ENCODE measurements around the gene CALCOCO2. TPM values are rescaled to one million over a fixed set of nuclear protein-coding genes. Genes with fewer than 3 reads are reported as not detected.

CALCOCO2 gene
- total RNA-seq, 4 donors from 2014 or later = 141 to 292 (median 207) TPM

GRCh38 chr17:48812001-48812400, 18.8 kb upstream of the CALCOCO2 start:
- H3K9me3 ChIP-seq = no peaks in the 10 kb centered on the region
- in situ Hi-C loops (cut with MboI; ENCODE audit: low pct_ligation_motif_present in 1 of 4, low pct_unique_long_range_greater_than_20kb in 1 of 4, low sequenced_read_pairs in 3 of 4) = no loop called here
- DNase-seq = no peak
- 50% methylated on average over 3 of the region's 3 CpGs; no CpG with 5 or more reads in 1 of the 2 donors for WGBS, 2 donors (ENCODE audit: low coverage in 1 of 2)
- no peaks in the 10 kb centered on the region for H3K36me3 ChIP-seq
- intact Hi-C loops (cut with DNase I; ENCODE audit: low total_unique reads) = no loop called here
- H3K27ac ChIP-seq = peak overlapping the region; percentile 59 to 85 (median 64)
- peaks cover 0 to 65% (median 29%) of the 10 kb centered on the region in 4 donors for H3K4me1 ChIP-seq
- no peaks in the 10 kb centered on the region for H3K27me3 ChIP-seq
- TF ChIP-seq POLR2AphosphoS5 (IDR thresholded peaks at IDR 0.05) (peak in 1 of 3 donors; percentile 26), POLR2A (IDR thresholded peaks at IDR 0.05) (no peak)
- H3K4me3 ChIP-seq = no peak overlapping the region

- no peaks in the 10 kb centered on the region for H3K27me3 ChIP-seq
- peak; percentile 74 to 89 (median 85) for TF ChIP-seq CTCF (IDR thresholded peaks at IDR 0.05)
- TF ChIP-seq POLR2AphosphoS5 (IDR thresholded peaks at IDR 0.05) = no peak
- no peak for TF ChIP-seq EP300 (IDR thresholded peaks at IDR 0.05; ENCODE audit: low read depth)
- TF ChIP-seq POLR2A (IDR thresholded peaks at IDR 0.05) = no peak
- H3K36me3 ChIP-seq = no peaks in the 10 kb centered on the region
- no peaks in the 10 kb centered on the region for H3K9me3 ChIP-seq
- H3K4me1 ChIP-seq = peaks cover 5 to 52% (median 29%) of the 10 kb centered on the region in 4 donors
- H3K27ac ChIP-seq = no peak overlapping the region
- peak; percentile 73 for DNase-seq
- WGBS, 2 donors (ENCODE audit: low coverage in 1 of 2) = 33 to 38% methylated on average over 7 of the region's 7 CpGs
- intact Hi-C loops (cut with DNase I; ENCODE audit: low total_unique reads) (loop anchor here (2.0 kb wide), 1 partner anchor 64 kb away; no protein-coding TSS in a partner anchor), in situ Hi-C loops (cut with MboI; ENCODE audit: low pct_ligation_motif_present in 1 of 4, low pct_unique_long_range_greater_than_20kb in 1 of 4, low sequenced_read_pairs in 3 of 4) (no loop called here)
- H3K4me3 ChIP-seq = no peak overlapping the region
Observed at GRCh38 chr17:48814504-48814903, 16.3 kb upstream of the CALCOCO2 start.

DNA sequence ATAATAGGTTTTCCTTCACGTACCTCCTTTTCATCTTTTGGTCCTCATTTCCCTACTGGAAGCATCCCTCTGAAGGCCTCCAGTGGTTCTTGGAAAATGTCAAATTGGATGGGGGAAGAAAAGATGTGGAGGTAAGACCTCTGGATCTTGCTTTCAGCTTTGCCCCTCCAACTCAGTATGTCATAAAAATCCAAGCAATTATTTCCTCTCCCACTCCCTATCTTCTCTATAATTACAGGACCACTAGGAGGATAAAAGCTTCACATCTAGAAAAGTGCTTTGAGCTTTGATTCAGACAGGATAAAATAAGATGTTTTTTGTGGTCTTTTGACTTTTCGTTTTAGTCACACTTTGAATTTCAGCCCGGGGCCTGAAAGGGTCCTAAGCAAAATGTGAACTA, 15.5 kb upstream of the CALCOCO2 start:
- Histone ChIP-seq H3K9me3 (no peaks in the 10 kb centered on the region), H3K36me3 (no peaks in the 10 kb centered on the region), H3K27ac (no peak overlapping the region), H3K4me1 (peaks cover 5 to 46% (median 27%) of the 10 kb centered on the region in 4 donors), H3K27me3 (peaks cover 6% of the 10 kb centered on the region), H3K4me3 (no peak overlapping the region)
- no peak for DNase-seq
- TF ChIP-seq POLR2A (IDR thresholded peaks at IDR 0.05) = no peak
- WGBS, 2 donors (ENCODE audit: low coverage in 1 of 2) = 71 to 77% methylated on average over 3 of the region's 3 CpGs
- in situ Hi-C loops (cut with MboI; ENCODE audit: low pct_ligation_motif_present in 1 of 4, low pct_unique_long_range_greater_than_20kb in 1 of 4, low sequenced_read_pairs in 3 of 4) = no loop called here
- intact Hi-C loops (cut with DNase I; ENCODE audit: low total_unique reads) = loop anchor here (2.0 kb wide), 1 partner anchor 63 kb away; no protein-coding TSS in a partner anchor

GRCh38 chr17:48816438-48816773, 14.4 kb upstream of the CALCOCO2 start:
- intact Hi-C loops (cut with DNase I; ENCODE audit: low total_unique reads) (no loop called here), in situ Hi-C loops (cut with MboI; ENCODE audit: low pct_ligation_motif_present in 1 of 4, low pct_unique_long_range_greater_than_20kb in 1 of 4, low sequenced_read_pairs in 3 of 4) (no loop called here)
- Histone ChIP-seq H3K4me3 (peak overlapping the region; percentile 9 to 51 (median 28)), H3K27ac (peak overlapping the region; percentile 44 to 73 (median 65)), H3K27me3 (peaks cover 6% of the 10 kb centered on the region), H3K36me3 (no peaks in the 10 kb centered on the region), H3K4me1 (peaks cover 5 to 40% (median 25%) of the 10 kb centered on the region in 4 donors), H3K9me3 (no peaks in the 10 kb centered on the region)
- 11 to 18% methylated on average over 7 of the region's 7 CpGs for WGBS, 2 donors (ENCODE audit: low coverage in 1 of 2)
- TF ChIP-seq EP300 (IDR thresholded peaks at IDR 0.05; ENCODE audit: low read depth) = no peak
- TF ChIP-seq POLR2A (IDR thresholded peaks at IDR 0.05) = no peak
- no peak for TF ChIP-seq CTCF (IDR thresholded peaks at IDR 0.05)
- TF ChIP-seq POLR2AphosphoS5 (IDR thresholded peaks at IDR 0.05) = no peak
- DNase-seq = no peak

GRCh38 chr17:48816774-48817590, 13.9 kb upstream of the CALCOCO2 start, which contains the start of gene TTLL6:
Gene TTLL6 (minus strand): TSS chr17:48817229. CDS start chr17:48817072, 157 bp downstream.
- intact Hi-C loops (cut with DNase I; ENCODE audit: low total_unique reads) = no loop called here
- peak within 1 kb of the TSS; percentile 44 to 73 (median 65) for H3K27ac ChIP-seq

More at GRCh38 chr17:48816774-48817590, 13.9 kb upstream of the CALCOCO2 start, which contains the start of gene TTLL6:
- in situ Hi-C loops (cut with MboI; ENCODE audit: low pct_ligation_motif_present in 1 of 4, low pct_unique_long_range_greater_than_20kb in 1 of 4, low sequenced_read_pairs in 3 of 4) = no loop called here
- Histone ChIP-seq H3K4me3 (peak within 1 kb of the TSS; percentile 9 to 51 (median 28)), H3K9me3 (no peaks in the 10 kb centered on the region), H3K36me3 (no peaks in the 10 kb centered on the region), H3K27me3 (peaks cover 6% of the 10 kb centered on the region), H3K4me1 (peaks cover 5 to 34% (median 22%) of the 10 kb centered on the region in 4 donors)
- no peak for TF ChIP-seq EP300 (IDR thresholded peaks at IDR 0.05; ENCODE audit: low read depth)
- peak; percentile 22 to 50 (median 46) for TF ChIP-seq POLR2AphosphoS5 (IDR thresholded peaks at IDR 0.05)
- no peak for TF ChIP-seq CTCF (IDR thresholded peaks at IDR 0.05)
- peak; percentile 61 for TF ChIP-seq POLR2A (IDR thresholded peaks at IDR 0.05)
- WGBS, 2 donors (ENCODE audit: low coverage in 1 of 2) = 0 to 3% methylated on average over 3 to 43 of the region's 64 CpGs
- DNase-seq = peak; percentile 94

All from transverse colon (tissue), 4 donors.